Measurements from ENCODE around the gene NAA11.
"Not testable (repeated sequence)": the region's sequence is repeated elsewhere in the genome, so short reads cannot be mapped to it uniquely, and the experiment has no call there.

The NAA11 gene

GRCh38 chr4:79306795-79307194 lies 19.1 kb downstream of the NAA11 start:
- no peak for DNase-seq

- DNase-seq, result no peak
Observed at GRCh38 chr4:79300280-79300679, 25.6 kb downstream of the NAA11 start.

- DNase-seq, result no peak
Observed at GRCh38 chr4:79298484-79298883, 27.4 kb downstream of the NAA11 start.

- no peak for DNase-seq
Observed at GRCh38 chr4:79298027-79298426, 27.8 kb downstream of the NAA11 start.

- no peak for DNase-seq
Observed at GRCh38 chr4:79297479-79297878, 28.4 kb downstream of the NAA11 start.

GRCh38 chr4:79296768-79297428 lies 29.0 kb downstream of the NAA11 start:
- no peak for DNase-seq

GRCh38 chr4:79295086-79295485 lies 30.8 kb downstream of the NAA11 start:
- no peak for DNase-seq

GRCh38 chr4:79294064-79294463 lies 31.8 kb downstream of the NAA11 start:
- DNase-seq, result no peak

- DNase-seq, result no peak
Observed at GRCh38 chr4:79292008-79292407, 33.9 kb downstream of the NAA11 start.

- DNase-seq, result no peak
Observed at GRCh38 chr4:79290376-79290775, 35.5 kb downstream of the NAA11 start.

- DNase-seq, result no peak
Observed at GRCh38 chr4:79288185-79288584, 37.7 kb downstream of the NAA11 start.

GRCh38 chr4:79287718-79288117 lies 38.1 kb downstream of the NAA11 start:
- DNase-seq, result no peak

GRCh38 chr4:79287076-79287475 lies 38.8 kb downstream of the NAA11 start:
- DNase-seq, result no peak

GRCh38 chr4:79281566-79282359 lies 44.1 kb downstream of the NAA11 start:
- DNase-seq, result no peak

GRCh38 chr4:79277467-79277866 lies 48.4 kb downstream of the NAA11 start:
- not testable (repeated sequence) for DNase-seq

- no peak for DNase-seq
Observed at GRCh38 chr4:79273915-79274314, 51.9 kb downstream of the NAA11 start.

- no peak for DNase-seq
Observed at GRCh38 chr4:79272761-79273160, 53.1 kb downstream of the NAA11 start.

- DNase-seq, result no peak
Observed at GRCh38 chr4:79272126-79272525, 53.7 kb downstream of the NAA11 start.

GRCh38 chr4:79267671-79268070 lies 58.2 kb downstream of the NAA11 start:
- no peak for DNase-seq

Measured in COR-L47 (cell line).